ENCODE data around the gene EXOSC5. TPM values are rescaled to one million over a fixed set of nuclear protein-coding genes. Genes with fewer than 3 reads are reported as not detected.
A peak's percentile ranks its signal among the peaks of the same experiment; 100 is the strongest.

The EXOSC5 gene
- total and polyA plus RNA-seq, 9 of the 15 experiments (the other 6 are each of a cell fraction or from before 2014, with no cell fraction given) = 10.9 to 75.5 (median 37.8) TPM

- TF ChIP-seq ZNF592 (IDR thresholded peaks at IDR 0.05) = peak; percentile 93
- TF ChIP-seq MXI1 (IDR thresholded peaks at IDR 0.05; ENCODE audit: low read depth, low read length) = no peak
- peak; percentile 64 for TF ChIP-seq CBFA2T3 (IDR thresholded peaks at IDR 0.05)
- peak; percentile 51 for TF ChIP-seq CREB3 (tag; conservative IDR thresholded peaks at IDR 0.05; ENCODE audit: low read depth)
- TF ChIP-seq NFE2 (IDR thresholded peaks at IDR 0.05; ENCODE audit: low read depth) = peak; percentile 89
- no peak for TF ChIP-seq DACH1 (IDR thresholded peaks at IDR 0.05; ENCODE audit: partially characterized antibody)
- no peak for TF ChIP-seq WHSC1 (IDR thresholded peaks at IDR 0.05; ENCODE audit: low read length)
- TF ChIP-seq SRF (CRISPR knock-in tag; IDR thresholded peaks at IDR 0.05) = peak in 1 of 2 experiments; percentile 44; a peak in 1 of 4 replicates
- TF ChIP-seq RCOR1 (IDR thresholded peaks at IDR 0.05; ENCODE audit: borderline replicate concordance in 1 of 2, low read depth in 2 of 2, low read length in 2 of 2) = peak in 1 of 2 experiments; percentile 83; a peak in 1 of 4 replicates
- TF ChIP-seq ZNF316 (IDR thresholded peaks at IDR 0.05) = peak; percentile 73
- TF ChIP-seq MAFG (tag; conservative IDR thresholded peaks at IDR 0.05) = peak; percentile 79
- 0 out of 2 replicates have a peak, but pooled peaks have one; percentile 12 for TF ChIP-seq MTA2 (IDR thresholded peaks at IDR 0.05; ENCODE audit: low read depth)
- TF ChIP-seq CTBP1 (IDR thresholded peaks at IDR 0.05; ENCODE audit: borderline replicate concordance) = peak; percentile 57; the same call in 1 of the 2 replicates
- peak; percentile 84 for TF ChIP-seq LEF1 (IDR thresholded peaks at IDR 0.05)
- peak; percentile 34; the same call in 1 of the 2 replicates for TF ChIP-seq CREB1 (IDR thresholded peaks at IDR 0.05)
- no peak for TF ChIP-seq CREB1 (CRISPR knock-in tag; IDR thresholded peaks at IDR 0.05)
- TF ChIP-seq MTA3 (IDR thresholded peaks at IDR 0.05; ENCODE audit: borderline replicate concordance) = peak; percentile 51; the same call in 1 of the 2 replicates
- TF ChIP-seq ZFX (CRISPR knock-in tag; IDR thresholded peaks at IDR 0.05) = peak; percentile 66
- peak; percentile 87 for TF ChIP-seq SMARCC2 (IDR thresholded peaks at IDR 0.05; ENCODE audit: low read depth)
- peak; percentile 57; the same call in 1 of the 2 replicates for TF ChIP-seq HMBOX1 (IDR thresholded peaks at IDR 0.05)
- TF ChIP-seq ZNF778 (CRISPR knock-in tag; IDR thresholded peaks at IDR 0.05) = no peak
- TF ChIP-seq CREB3L1 (IDR thresholded peaks at IDR 0.05; ENCODE audit: borderline replicate concordance, low read depth) = peak; percentile 61; the same call in 1 of the 2 replicates
- TF ChIP-seq KDM1A (IDR thresholded peaks at IDR 0.05) = peak; percentile 80 to 83
- TF ChIP-seq ZKSCAN1 (IDR thresholded peaks at IDR 0.05; ENCODE audit: low read depth, low read length) = peak; percentile 12; the same call in 1 of the 2 replicates
Measured at GRCh38 chr19:41367848-41368301, 29.3 kb downstream of the EXOSC5 start (continued).
